D721Med (cell line): Measurements from ENCODE around the gene PLEK2.

ENCODE experiments used
- DNase-seq: peaks from one replicate; pipeline ENCODE4 v3.0.0; 2011; ENCODE audit warnings: low spot score; ENCODE audit not compliant: insufficient read length
- FAIRE-seq: peaks from 2 replicates; lab custom pipeline; 2011; peaks lifted over from hg19 to GRCh38; lab: Jason Lieb, UNC
- CTCF ChIP-seq: IDR thresholded peaks from 2 replicates; pipeline ENCODE4 v1.5.1; 2012; ENCODE audit warnings: mild to moderate bottlenecking, control low read depth; ENCODE audit not compliant: insufficient read depth; ENCODE audit errors: missing control alignments

The PLEK2 gene

GRCh38 chr14:67389811-67390534 is 22.0 kb downstream of the PLEK2 start:
- no peak for TF ChIP-seq CTCF
- FAIRE-seq (no peak), DNase-seq (no peak)

GRCh38 chr14:67389275-67389674 is 22.7 kb downstream of the PLEK2 start:
- no peak for FAIRE-seq
- TF ChIP-seq CTCF: no peak
- no peak for DNase-seq

- DNase-seq (no peak), FAIRE-seq (no peak)
- no peak for TF ChIP-seq CTCF
These were observed 24.8 kb downstream of the PLEK2 start for GRCh38 chr14:67387195-67387594.

- DNase-seq: no peak
- FAIRE-seq: no peak
- TF ChIP-seq CTCF: no peak
These were observed 26.3 kb downstream of the PLEK2 start for GRCh38 chr14:67385618-67386017.

- TF ChIP-seq CTCF: no peak
- DNase-seq (no peak), FAIRE-seq (no peak)
These were observed 26.8 kb downstream of the PLEK2 start for GRCh38 chr14:67385120-67385519.

- TF ChIP-seq CTCF: no peak
- DNase-seq (no peak), FAIRE-seq (no peak)
These were observed 34.0 kb downstream of the PLEK2 start for GRCh38 chr14:67377916-67378315.

GRCh38 chr14:67373347-67373746 is 38.6 kb downstream of the PLEK2 start:
- no peak for TF ChIP-seq CTCF
- no peak for FAIRE-seq
- DNase-seq: no peak
